GM12872 (cell line): ENCODE measurements around the gene UBAC2.

Experiments
- CTCF ChIP-seq: IDR thresholded peaks from 3 replicates; pipeline ENCODE4 v1.5.1; 2011; ENCODE audit warnings: low read depth, mild to moderate bottlenecking, low read length, moderate library complexity; ENCODE audit not compliant: insufficient read depth

Gene UBAC2

DNA sequence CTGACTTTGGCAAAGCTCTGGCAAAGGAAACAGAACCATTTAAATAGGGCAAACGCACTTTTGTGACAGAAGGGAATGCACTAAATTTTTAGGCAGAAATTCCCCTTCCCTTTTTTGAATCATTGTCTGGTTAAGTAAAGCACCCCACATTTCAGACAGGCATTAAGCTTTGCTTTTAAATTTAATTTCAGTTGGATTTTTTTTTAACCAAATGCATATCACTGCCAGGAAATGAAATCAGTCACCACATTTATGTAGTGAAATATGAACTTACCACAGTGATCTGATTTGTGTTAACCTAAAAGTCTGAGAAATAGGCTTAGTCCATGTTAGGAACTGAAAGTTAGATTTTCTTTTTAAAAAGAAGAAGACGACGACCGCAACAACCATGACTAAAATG is 95.7 kb downstream of the UBAC2 start:
- no peak for TF ChIP-seq CTCF

GRCh38 chr13:99297331-99297730 is 96.7 kb downstream of the UBAC2 start:
- no peak for TF ChIP-seq CTCF

- no peak for TF ChIP-seq CTCF
These were observed 97.4 kb downstream of the UBAC2 start for GRCh38 chr13:99298056-99298455.

- TF ChIP-seq CTCF, result no peak
These were observed 98.7 kb downstream of the UBAC2 start for GRCh38 chr13:99299256-99299919.

GRCh38 chr13:99299920-99300341 is 99.3 kb downstream of the UBAC2 start:
- no peak for TF ChIP-seq CTCF

DNA sequence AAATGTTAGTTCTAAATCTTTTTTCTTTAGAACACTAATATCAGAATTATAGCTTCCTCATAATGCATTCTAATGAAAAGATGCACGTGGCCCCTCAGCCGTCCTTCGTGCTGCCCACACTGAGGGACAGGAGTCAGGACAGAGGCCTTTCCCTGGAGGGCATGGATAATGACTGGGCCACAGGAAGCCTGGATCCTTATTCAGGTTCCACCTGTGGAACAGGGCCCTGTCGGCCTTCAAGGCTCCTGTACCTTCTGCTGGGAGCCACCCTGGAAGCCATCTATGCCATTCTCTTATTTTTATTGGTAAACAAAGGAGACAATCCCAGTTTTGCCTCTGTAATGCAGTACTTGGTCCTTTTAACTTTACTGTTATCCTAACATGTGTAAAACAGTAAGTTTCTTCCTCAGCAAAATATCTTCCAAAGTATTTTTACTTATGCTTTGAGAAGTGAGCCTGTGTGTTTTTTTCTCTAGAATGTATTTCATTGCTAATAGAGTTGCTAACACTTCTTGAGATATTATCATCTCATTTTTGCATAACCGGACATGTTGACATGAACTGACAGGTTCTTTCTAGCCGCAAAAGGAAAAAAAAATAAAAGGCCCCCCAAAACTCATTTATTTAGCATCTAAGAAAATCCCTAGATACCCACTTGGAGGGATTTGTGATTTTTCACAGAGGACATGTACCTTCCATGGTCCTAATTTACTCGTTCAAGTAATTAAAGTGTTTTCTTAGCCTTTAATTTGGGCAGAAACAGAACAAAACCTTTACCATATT is 100.6 kb downstream of the UBAC2 start:
- TF ChIP-seq CTCF, result no peak

DNA sequence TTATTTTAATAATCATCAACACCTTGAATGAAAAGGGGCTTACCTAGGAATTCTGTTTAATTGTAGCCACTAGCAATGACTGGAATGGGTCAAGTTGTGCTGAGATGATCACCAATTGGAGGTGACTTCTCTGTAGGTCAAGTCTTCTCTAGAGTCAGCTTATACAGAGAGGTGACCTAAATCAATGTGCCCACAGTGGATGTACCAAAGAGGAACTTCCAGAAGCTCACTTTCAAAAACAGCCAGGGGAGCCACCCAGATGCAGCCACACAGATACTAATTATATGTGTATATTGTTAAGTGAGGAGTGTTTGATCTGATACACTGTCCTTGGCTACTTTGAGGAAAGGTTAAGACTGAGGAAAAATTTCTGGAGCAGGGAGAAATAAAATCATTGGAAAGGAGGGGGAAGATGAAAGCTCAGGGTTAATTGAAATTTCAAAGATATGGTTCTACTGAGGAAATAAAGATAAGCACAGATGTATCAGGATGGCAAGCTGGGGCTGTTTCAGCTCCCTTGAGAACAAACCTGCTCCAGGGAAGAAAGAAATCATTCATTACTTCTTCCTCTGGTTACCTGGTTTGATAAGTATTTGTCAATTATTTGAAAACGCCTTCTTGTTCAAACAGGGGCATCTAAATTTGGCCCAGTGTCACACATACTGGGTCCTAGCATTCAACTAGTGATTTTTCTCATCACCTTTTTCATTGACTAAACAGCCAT is 101.4 kb downstream of the UBAC2 start:
- no peak for TF ChIP-seq CTCF
